Thymus (tissue), 11 donors: ENCODE results near the gene GOLGA6D. TPM values are rescaled to one million over a fixed set of nuclear protein-coding genes. Genes with fewer than 3 reads are reported as not detected.
"Not testable (repeated sequence)": the region's sequence is repeated elsewhere in the genome, so short reads cannot be mapped to it uniquely, and the experiment has no call there.

Experiments used
- DNase-seq, 9 donors: peaks; one replicate each; pipeline ENCODE4 v3.0.0-alpha.2; 2013; ENCODE audit warnings: low spot score in 9 of 9, low read depth in 6 of 9, missing footprints in 1 of 9
- H3K27ac ChIP-seq, 2 donors: one replicate each; pipeline ENCODE4 v1.5.1; 2013; ENCODE audit warnings: control low read depth in 1 of 2, low read depth in 1 of 2, low read length in 1 of 2, mild to moderate bottlenecking in 1 of 2, moderate library complexity in 1 of 2
- H3K27me3 ChIP-seq, 2 donors: one replicate each; pipeline ENCODE4 v1.5.1; 2013; ENCODE audit warnings: low read length in 1 of 2; ENCODE audit not compliant: control insufficient read depth in 2 of 2, insufficient read depth in 1 of 2
- H3K36me3 ChIP-seq, 2 donors: one replicate each; pipeline ENCODE4 v1.5.1; 2013; ENCODE audit warnings: low read length in 1 of 2, mild to moderate bottlenecking in 1 of 2, moderate library complexity in 1 of 2; ENCODE audit not compliant: control insufficient read depth in 2 of 2, insufficient read depth in 2 of 2
- H3K4me1 ChIP-seq, 2 donors: one replicate each; pipeline ENCODE4 v1.5.1; 2013; ENCODE audit warnings: low read length in 2 of 2; ENCODE audit not compliant: control insufficient read depth in 2 of 2, insufficient read depth in 2 of 2
- H3K4me3 ChIP-seq, 2 donors: one replicate each; pipeline ENCODE4 v1.5.1; 2013; ENCODE audit warnings: low read length in 2 of 2, control low read depth in 1 of 2, mild to moderate bottlenecking in 1 of 2
- H3K9me3 ChIP-seq, 2 donors: one replicate each; pipeline ENCODE4 v1.5.1; 2013; ENCODE audit warnings: low read length in 1 of 2, mild to moderate bottlenecking in 1 of 2; ENCODE audit not compliant: control insufficient read depth in 2 of 2, insufficient read depth in 1 of 2
- WGBS: extraction: QIAGEN DNeasy Blood & Tissue Kit; methylation state at CpG from one replicate; pipeline ENCODE4 v1.1.7; 2013; 5-methylcytosine and 5-hydroxymethylcytosine counted together
- polyA plus RNA-seq: library from polyadenylated mRNA; stranded (reverse); fragments of 200-250 nt; gene quantifications from one replicate; pipeline ENCODE4 v1.2.3, GENCODE V29; 2013
- total RNA-seq: library from RNA; stranded (reverse); fragments of 120-200 nt; gene quantifications from one replicate; pipeline ENCODE4 v1.2.4, GENCODE V29; 2013
- donor health status: healthy.

The GOLGA6D gene
- total and polyA plus RNA-seq, 2 donors = 0.05 TPM

DNA sequence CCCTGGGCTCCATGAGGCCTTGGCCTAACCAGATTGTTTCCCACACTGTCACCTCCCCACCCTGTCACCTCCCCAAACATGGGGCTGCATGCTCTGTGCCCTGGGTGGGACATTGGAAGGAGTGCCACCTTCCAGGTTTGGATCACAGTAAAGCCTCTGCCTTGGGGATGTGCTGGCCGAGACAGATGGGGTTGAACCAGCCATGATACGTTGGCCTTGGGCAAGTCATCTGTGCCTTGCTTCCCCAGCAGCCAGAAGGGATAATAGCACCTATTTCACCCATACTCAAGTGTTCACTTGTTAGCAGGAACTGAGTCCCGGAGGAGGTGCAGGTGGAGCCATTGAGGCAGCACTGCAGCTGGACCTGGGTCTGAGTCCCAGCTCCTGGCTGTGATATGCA is 7.0 kb upstream of the GOLGA6D start:
- not testable (repeated sequence) for H3K27ac ChIP-seq, DNase-seq, H3K4me3 ChIP-seq, H3K9me3 ChIP-seq, H3K27me3 ChIP-seq, H3K4me1 ChIP-seq, H3K36me3 ChIP-seq
- 82% methylated on average over 3 of the region's 3 CpGs for WGBS

DNA sequence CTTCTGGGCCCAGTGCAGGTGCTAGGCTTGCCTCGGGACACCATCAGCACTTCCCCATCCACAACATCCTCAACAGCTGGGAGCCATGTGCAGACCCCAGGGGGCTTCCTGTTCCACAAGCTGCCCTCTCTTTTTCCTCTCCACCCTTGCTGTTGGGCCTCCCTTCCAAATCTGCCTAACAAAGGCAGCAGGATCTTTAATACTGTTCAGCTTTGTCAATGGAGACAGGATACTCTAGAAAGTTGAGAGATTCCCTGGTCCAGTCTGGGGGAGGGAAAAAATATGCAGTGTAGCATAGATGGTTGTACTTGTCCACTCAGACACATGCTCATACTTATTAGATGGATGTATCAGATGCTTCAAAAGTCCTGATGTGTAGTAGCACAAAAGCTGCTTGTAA is 4.1 kb upstream of the GOLGA6D start:
- H3K27me3 ChIP-seq, H3K9me3 ChIP-seq, H3K36me3 ChIP-seq, DNase-seq, H3K4me3 ChIP-seq, H3K27ac ChIP-seq, H3K4me1 ChIP-seq: not testable (repeated sequence)
- 0% methylated on average over 1 of the region's 1 CpG for WGBS

DNA sequence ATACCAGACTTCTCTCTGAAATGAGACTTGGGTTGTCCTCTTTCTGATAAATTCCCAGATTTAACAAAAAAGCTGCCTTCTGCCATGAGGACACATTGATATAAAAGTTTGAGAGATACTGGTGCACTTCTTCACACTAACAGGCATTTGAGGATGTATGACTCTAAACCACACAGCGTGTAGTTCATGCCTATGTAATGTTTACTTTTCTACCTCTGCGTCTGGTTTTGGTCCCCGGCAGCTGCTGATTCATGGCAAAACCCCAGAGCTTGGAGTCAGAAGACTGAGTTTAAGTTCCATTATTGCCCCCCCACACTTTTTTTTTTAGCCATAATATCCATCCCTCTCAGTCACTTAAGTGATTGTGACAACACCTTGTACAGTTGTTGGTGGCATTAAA is 1.5 kb downstream of the GOLGA6D start:
- H3K36me3 ChIP-seq, H3K4me3 ChIP-seq, H3K9me3 ChIP-seq, H3K4me1 ChIP-seq, DNase-seq, H3K27ac ChIP-seq, H3K27me3 ChIP-seq: not testable (repeated sequence)
- no CpG with 5 or more reads among the region's 3 CpGs for WGBS

DNA sequence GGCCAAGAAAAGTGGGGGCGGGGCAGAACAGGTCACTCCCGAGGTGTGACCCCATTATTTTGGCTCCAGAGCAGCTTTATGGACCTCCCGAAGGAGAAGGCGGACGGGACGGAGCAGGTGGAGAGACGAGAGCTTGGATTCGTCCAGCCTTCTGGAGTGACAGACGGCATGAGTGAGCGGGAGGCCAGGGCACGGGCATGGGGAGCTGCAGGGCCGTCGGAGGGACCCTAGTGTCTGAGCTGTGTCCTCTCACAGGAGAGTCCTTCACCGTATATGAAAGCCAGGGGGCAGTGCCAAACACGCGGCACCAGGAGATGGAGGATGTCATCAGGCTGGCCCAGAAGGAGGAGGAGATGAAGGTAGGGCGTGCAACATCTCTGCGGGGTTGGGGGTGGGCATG is 11.0 kb downstream of the GOLGA6D start:
- H3K9me3 ChIP-seq, H3K36me3 ChIP-seq, H3K4me1 ChIP-seq, DNase-seq, H3K27me3 ChIP-seq, H3K27ac ChIP-seq, H3K4me3 ChIP-seq: not testable (repeated sequence)
- 82% methylated on average over 6 of the region's 18 CpGs for WGBS

DNA sequence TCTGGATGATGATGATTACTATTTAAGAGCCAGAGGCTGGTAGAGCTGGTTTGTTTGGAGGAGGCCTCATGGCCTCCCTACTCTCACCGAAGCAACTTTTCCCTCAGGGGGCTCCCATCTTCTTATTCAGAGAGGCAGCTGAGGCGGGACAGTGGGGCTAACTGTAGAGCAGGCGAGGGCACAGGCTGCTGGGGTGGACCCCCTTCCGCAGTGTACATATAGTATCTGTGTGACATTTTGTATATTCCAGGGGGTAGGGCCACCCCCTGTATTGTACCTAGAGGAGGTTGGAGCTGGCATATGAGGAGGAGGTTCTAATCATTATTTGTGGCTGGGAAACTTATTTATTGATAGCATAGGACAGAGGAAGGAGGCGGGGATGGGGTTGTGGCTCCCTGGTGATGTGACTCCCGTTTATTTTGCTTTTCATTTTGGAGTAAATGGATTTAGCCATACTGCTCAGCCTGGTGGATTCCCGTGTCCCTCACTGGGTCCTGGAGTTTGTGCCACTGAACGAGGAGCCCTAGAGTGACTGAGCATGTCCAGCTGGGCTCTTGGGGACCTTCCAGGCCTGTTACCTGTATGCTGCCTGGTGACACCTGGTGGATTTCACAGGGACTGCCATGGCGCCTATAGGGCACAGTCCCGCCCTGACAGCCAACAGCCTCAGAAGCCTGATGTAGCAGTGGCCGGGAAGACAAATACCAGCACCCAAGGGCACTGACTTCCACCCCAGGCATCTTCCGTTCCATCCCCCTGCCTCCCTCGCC is 16.1 kb downstream of the GOLGA6D start:
- not testable (repeated sequence) for H3K9me3 ChIP-seq, H3K27ac ChIP-seq, DNase-seq, H3K4me3 ChIP-seq, H3K4me1 ChIP-seq, H3K36me3 ChIP-seq, H3K27me3 ChIP-seq
- WGBS = 76% methylated on average over 7 of the region's 13 CpGs

DNA sequence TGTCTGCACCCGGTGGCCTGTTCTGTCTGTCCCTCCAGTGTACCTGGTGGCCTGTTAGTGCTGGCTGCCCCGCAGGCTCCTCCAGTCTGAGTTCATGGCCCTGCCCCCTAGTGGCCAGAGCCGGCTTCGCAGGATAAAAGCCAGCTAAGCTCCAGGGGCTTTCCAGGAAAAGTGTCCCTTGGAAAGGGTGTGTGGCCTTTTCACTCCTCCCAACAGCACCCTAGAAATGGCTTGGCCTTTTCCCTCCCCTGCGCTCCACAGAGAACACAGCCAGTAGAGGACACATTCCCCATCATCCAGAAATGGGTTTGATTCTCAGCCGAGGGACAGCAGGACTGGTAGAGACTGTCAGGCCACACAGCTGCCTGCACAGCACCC is 16.7 kb downstream of the GOLGA6D start:
- WGBS = 25% methylated on average over 6 of the region's 6 CpGs
- not testable (repeated sequence) for H3K36me3 ChIP-seq, H3K9me3 ChIP-seq, H3K27ac ChIP-seq, H3K4me1 ChIP-seq, H3K4me3 ChIP-seq, H3K27me3 ChIP-seq, DNase-seq

DNA sequence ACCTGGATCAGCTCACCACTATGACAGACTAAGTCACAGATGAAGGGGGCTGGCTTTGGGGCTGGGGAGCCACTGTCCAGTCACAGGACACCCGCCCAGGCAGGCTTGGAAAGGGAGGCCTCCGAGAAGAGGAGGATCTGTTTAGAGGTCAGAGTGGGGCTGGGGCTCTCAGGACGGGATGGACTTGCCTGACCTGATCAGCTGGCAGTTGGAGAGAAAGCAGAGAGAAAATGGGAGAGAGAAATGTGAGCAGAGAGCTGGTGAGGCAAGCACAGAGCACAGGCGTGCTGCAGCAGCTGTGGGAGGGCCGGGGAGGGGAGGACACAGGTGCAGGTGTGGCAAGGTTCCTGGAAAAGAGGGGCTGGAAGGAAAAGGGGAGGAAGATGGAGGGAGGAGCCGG is 17.4 kb downstream of the GOLGA6D start:
- not testable (repeated sequence) for DNase-seq, H3K27me3 ChIP-seq, H3K36me3 ChIP-seq, H3K27ac ChIP-seq, H3K4me1 ChIP-seq, H3K9me3 ChIP-seq, H3K4me3 ChIP-seq
- WGBS = 75% methylated on average over 5 of the region's 6 CpGs

DNA sequence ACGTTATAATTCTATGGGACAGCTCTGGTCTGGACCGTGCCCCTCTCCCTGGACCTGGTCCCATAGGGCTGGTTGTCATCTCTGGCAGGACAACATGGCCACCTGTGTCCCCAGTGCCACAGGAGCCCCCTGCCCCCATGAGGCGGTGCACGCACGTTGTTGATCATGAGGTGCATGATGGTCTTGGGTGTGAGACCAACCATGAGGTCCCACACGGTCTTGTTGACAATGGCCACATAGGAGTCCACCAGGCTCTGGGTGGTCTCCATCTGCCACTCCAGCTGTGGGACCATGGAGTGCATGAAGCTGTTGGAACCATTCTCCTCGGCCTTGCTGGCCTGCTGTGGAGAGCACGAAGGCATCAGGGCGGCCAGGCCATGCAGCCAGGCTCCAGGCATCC is 19.7 kb downstream of the GOLGA6D start:
- Histone ChIP-seq H3K4me1 (no peaks in the 10 kb centered on the region), H3K36me3 (no peaks in the 10 kb centered on the region), H3K27ac (no peak overlapping the region), H3K4me3 (no peak overlapping the region), H3K9me3 (no peaks in the 10 kb centered on the region), H3K27me3 (peaks cover 0 to 3% of the 10 kb centered on the region in 2 donors)
- no peak for DNase-seq
- 97% methylated on average over 9 of the region's 9 CpGs for WGBS

DNA sequence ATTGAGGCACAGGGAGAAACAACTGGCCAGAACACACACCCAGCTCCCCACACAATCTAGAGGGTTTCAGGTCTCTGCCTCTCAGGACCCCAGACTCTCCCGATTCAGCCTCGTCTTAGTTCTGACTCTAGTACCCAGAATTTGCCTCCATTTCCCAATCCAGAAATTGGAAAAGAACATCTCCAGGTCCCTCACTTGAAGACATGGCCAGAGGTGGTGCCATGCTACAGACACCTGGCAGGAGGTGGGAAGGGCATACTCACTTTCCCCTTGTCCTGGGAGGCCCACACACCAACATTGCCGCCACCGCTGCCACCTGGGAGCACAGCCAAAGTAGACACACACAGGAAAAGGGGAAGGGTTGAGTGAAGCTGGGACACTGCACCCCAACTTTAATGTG is 20.1 kb downstream of the GOLGA6D start:
- not testable (repeated sequence) for H3K9me3 ChIP-seq, H3K4me1 ChIP-seq, H3K36me3 ChIP-seq, H3K27me3 ChIP-seq, H3K4me3 ChIP-seq, H3K27ac ChIP-seq, DNase-seq
- WGBS = 94% methylated on average over 4 of the region's 4 CpGs

DNA sequence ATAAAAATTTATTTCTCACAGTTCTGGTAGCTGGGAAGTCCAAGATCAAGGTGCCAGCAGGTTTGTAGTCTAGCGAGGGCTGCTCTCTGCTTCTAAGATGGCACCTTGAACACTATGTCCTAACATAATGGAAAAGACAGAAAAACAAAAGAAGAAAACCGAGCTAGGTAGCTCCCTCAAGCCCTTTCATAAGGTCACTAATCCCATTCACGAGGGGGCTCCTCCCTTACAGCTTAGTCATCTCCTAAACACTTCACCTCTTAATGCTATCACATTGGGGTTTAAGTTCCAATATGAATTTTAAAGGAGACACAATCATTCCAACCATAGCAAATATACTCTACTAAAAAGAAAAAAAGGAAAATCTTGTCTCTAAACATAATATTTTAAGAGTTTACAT is 23.6 kb downstream of the GOLGA6D start:
- Histone ChIP-seq H3K4me3 (no peak overlapping the region), H3K27me3 (peaks cover 0 to 11% of the 10 kb centered on the region in 2 donors), H3K9me3 (no peaks in the 10 kb centered on the region), H3K36me3 (no peaks in the 10 kb centered on the region), H3K4me1 (no peaks in the 10 kb centered on the region), H3K27ac (no peak overlapping the region)
- no peak for DNase-seq
- WGBS = 91% methylated on average over 3 of the region's 3 CpGs
